Activated CD4-positive, alpha-beta T cell treated with anti-CD3 and anti-CD28 coated beads, Interleukin-2, amount 10 ng/mL, durations not matched to agents 24 days and 14 days (primary cell): ENCODE measurements around the gene AFF4. TPM values are rescaled to one million over a fixed set of nuclear protein-coding genes. Genes with fewer than 3 reads are reported as not detected.

Source experiments
- DNase-seq: peaks from one replicate; pipeline ENCODE4 v3.0.0; 2022
- H3K27ac Mint-ChIP-seq: one replicate; pipeline ENCODE4 v1.8.0; 2022; ENCODE audit warnings: mild to moderate bottlenecking, mixed read lengths
- H3K27me3 Mint-ChIP-seq: one replicate; pipeline ENCODE4 v1.8.0; 2022; ENCODE audit warnings: mixed read lengths
- H3K36me3 Mint-ChIP-seq: one replicate; pipeline ENCODE4 v1.8.0; 2022; ENCODE audit warnings: low read depth, mild to moderate bottlenecking, mixed read lengths
- H3K4me1 Mint-ChIP-seq: one replicate; pipeline ENCODE4 v1.8.0; 2021; ENCODE audit warnings: mixed read lengths
- H3K4me3 Mint-ChIP-seq: one replicate; pipeline ENCODE4 v1.8.0; 2022; ENCODE audit warnings: mild to moderate bottlenecking, moderate library complexity, mixed read lengths
- H3K9me3 Mint-ChIP-seq: one replicate; pipeline ENCODE4 v1.8.0; 2021; ENCODE audit warnings: mixed read lengths
- intact Hi-C: fragments of 100-400 bp; cut with micrococcal nuclease; formaldehyde crosslinking; loops from one replicate; pipeline ENCODE4 v1.15.1; 2023
- total RNA-seq: library from RNA; stranded (reverse); gene quantifications from 2 replicates; pipeline ENCODE4 v1.2.3, GENCODE V29; 2022

AFF4 gene
- total RNA-seq, 1 donor from 2014 or later, result 32.7 TPM

GRCh38 chr5:132850066-132850465 is 113.4 kb downstream of the AFF4 start:
- no peak for DNase-seq
- Mint-ChIP-seq H3K4me1 (peaks cover 2% of the 10 kb centered on the region), H3K9me3 (no peaks in the 10 kb centered on the region), H3K27ac (no peak overlapping the region), H3K36me3 (no peaks in the 10 kb centered on the region), H3K4me3 (no peak overlapping the region), H3K27me3 (peaks cover 5% of the 10 kb centered on the region)
- intact Hi-C loops, result no loop called here

- H3K27me3 Mint-ChIP-seq, result peaks cover 3% of the 10 kb centered on the region
- no peak overlapping the region for H3K4me3 Mint-ChIP-seq
- no peak overlapping the region for H3K27ac Mint-ChIP-seq
- DNase-seq, result no peak
- no peaks in the 10 kb centered on the region for H3K36me3 Mint-ChIP-seq
- H3K9me3 Mint-ChIP-seq, result no peaks in the 10 kb centered on the region
- H3K4me1 Mint-ChIP-seq, result peaks cover 2% of the 10 kb centered on the region
- intact Hi-C loops, result no loop called here
These were observed 114.1 kb downstream of the AFF4 start for GRCh38 chr5:132849347-132849746.

- no peak for DNase-seq
- H3K9me3 Mint-ChIP-seq, result no peaks in the 10 kb centered on the region
- peaks cover 3% of the 10 kb centered on the region for H3K27me3 Mint-ChIP-seq
- no peaks in the 10 kb centered on the region for H3K36me3 Mint-ChIP-seq
- H3K27ac Mint-ChIP-seq, result no peak overlapping the region
- intact Hi-C loops, result no loop called here
- no peaks in the 10 kb centered on the region for H3K4me1 Mint-ChIP-seq
- H3K4me3 Mint-ChIP-seq, result no peak overlapping the region
These were observed 115.2 kb downstream of the AFF4 start for GRCh38 chr5:132848270-132848669.

- intact Hi-C loops, result no loop called here
- Mint-ChIP-seq H3K36me3 (no peaks in the 10 kb centered on the region), H3K27me3 (peaks cover 6% of the 10 kb centered on the region), H3K9me3 (no peaks in the 10 kb centered on the region), H3K4me3 (no peak overlapping the region), H3K4me1 (no peaks in the 10 kb centered on the region), H3K27ac (no peak overlapping the region)
- no peak for DNase-seq
These were observed 122.1 kb downstream of the AFF4 start for GRCh38 chr5:132841305-132841704.

- Mint-ChIP-seq H3K9me3 (no peaks in the 10 kb centered on the region), H3K36me3 (no peaks in the 10 kb centered on the region), H3K27ac (no peak overlapping the region), H3K27me3 (peaks cover 6% of the 10 kb centered on the region), H3K4me3 (no peak overlapping the region), H3K4me1 (no peaks in the 10 kb centered on the region)
- DNase-seq, result no peak
- intact Hi-C loops, result no loop called here
These were observed 122.5 kb downstream of the AFF4 start for GRCh38 chr5:132840896-132841295.

- H3K9me3 Mint-ChIP-seq, result no peaks in the 10 kb centered on the region
These were observed 123.1 kb downstream of the AFF4 start for GRCh38 chr5:132840313-132840712.

GRCh38 chr5:132839426-132840301 is 123.8 kb downstream of the AFF4 start:
- DNase-seq, result no peak
- no peaks in the 10 kb centered on the region for H3K9me3 Mint-ChIP-seq
- H3K27me3 Mint-ChIP-seq, result peaks cover 5% of the 10 kb centered on the region
- H3K27ac Mint-ChIP-seq, result no peak overlapping the region
- H3K36me3 Mint-ChIP-seq, result no peaks in the 10 kb centered on the region
- H3K4me1 Mint-ChIP-seq, result no peaks in the 10 kb centered on the region
- intact Hi-C loops, result no loop called here
- no peak overlapping the region for H3K4me3 Mint-ChIP-seq

More at GRCh38 chr5:132840313-132840712, 123.1 kb downstream of the AFF4 start:
- no peak for DNase-seq
- Mint-ChIP-seq H3K36me3 (no peaks in the 10 kb centered on the region), H3K4me3 (no peak overlapping the region), H3K27ac (no peak overlapping the region), H3K4me1 (no peaks in the 10 kb centered on the region), H3K27me3 (peaks cover 5% of the 10 kb centered on the region)
- intact Hi-C loops, result no loop called here

- intact Hi-C loops, result no loop called here
- peaks cover 5% of the 10 kb centered on the region for H3K27me3 Mint-ChIP-seq
- no peak for DNase-seq
These were observed 124.7 kb downstream of the AFF4 start for GRCh38 chr5:132838516-132839282.

GRCh38 chr5:132837868-132838267 is 125.6 kb downstream of the AFF4 start:
- Mint-ChIP-seq H3K27me3 (peaks cover 6% of the 10 kb centered on the region), H3K4me3 (no peak overlapping the region), H3K4me1 (no peaks in the 10 kb centered on the region), H3K9me3 (no peaks in the 10 kb centered on the region), H3K27ac (no peak overlapping the region), H3K36me3 (no peaks in the 10 kb centered on the region)
- intact Hi-C loops, result no loop called here
- no peak for DNase-seq

More at GRCh38 chr5:132838516-132839282, 124.7 kb downstream of the AFF4 start:
- Mint-ChIP-seq H3K9me3 (no peaks in the 10 kb centered on the region), H3K4me1 (no peaks in the 10 kb centered on the region), H3K27ac (no peak overlapping the region), H3K4me3 (no peak overlapping the region), H3K36me3 (no peaks in the 10 kb centered on the region)

GRCh38 chr5:132836852-132837251 is 126.6 kb downstream of the AFF4 start:
- no peak overlapping the region for H3K4me3 Mint-ChIP-seq
- no peaks in the 10 kb centered on the region for H3K4me1 Mint-ChIP-seq
- no peak for DNase-seq

GRCh38 chr5:132834057-132834456 is 129.4 kb downstream of the AFF4 start:
- peaks cover 29% of the 10 kb centered on the region for H3K27me3 Mint-ChIP-seq
- H3K4me3 Mint-ChIP-seq, result no peak overlapping the region
- DNase-seq, result no peak
- no peaks in the 10 kb centered on the region for H3K9me3 Mint-ChIP-seq
- peaks cover 10% of the 10 kb centered on the region for H3K4me1 Mint-ChIP-seq
- H3K27ac Mint-ChIP-seq, result no peak overlapping the region
- no peaks in the 10 kb centered on the region for H3K36me3 Mint-ChIP-seq
- intact Hi-C loops, result loop anchor here (5.0 kb wide), 1 partner anchor 218 kb away; the partner anchor contains the start of gene HSPA4

More at GRCh38 chr5:132836852-132837251, 126.6 kb downstream of the AFF4 start:
- H3K27ac Mint-ChIP-seq, result no peak overlapping the region
- H3K36me3 Mint-ChIP-seq, result no peaks in the 10 kb centered on the region
- H3K27me3 Mint-ChIP-seq, result peaks cover 10% of the 10 kb centered on the region
- intact Hi-C loops, result no loop called here
- no peaks in the 10 kb centered on the region for H3K9me3 Mint-ChIP-seq

GRCh38 chr5:132832612-132833011 is 130.8 kb downstream of the AFF4 start:
- no peak for DNase-seq
- Mint-ChIP-seq H3K9me3 (no peaks in the 10 kb centered on the region), H3K36me3 (no peaks in the 10 kb centered on the region), H3K27me3 (peaks cover 35% of the 10 kb centered on the region), H3K4me1 (peaks cover 15% of the 10 kb centered on the region), H3K4me3 (peak overlapping the region; percentile 5), H3K27ac (no peak overlapping the region)
- intact Hi-C loops, result loop anchor here (5.0 kb wide), 1 partner anchor 220 kb away; the partner anchor contains the start of gene HSPA4

GRCh38 chr5:132831095-132831860 is 132.2 kb downstream of the AFF4 start:
- intact Hi-C loops, result loop anchor here (5.0 kb wide), 1 partner anchor 221 kb away; the partner anchor contains the start of gene HSPA4
- Mint-ChIP-seq H3K4me3 (peak overlapping the region; percentile 80), H3K36me3 (no peaks in the 10 kb centered on the region), H3K4me1 (peaks cover 19% of the 10 kb centered on the region), H3K27ac (peak overlapping the region; percentile 71), H3K27me3 (peaks cover 47% of the 10 kb centered on the region), H3K9me3 (no peaks in the 10 kb centered on the region)
- DNase-seq, result no peak
